NCI-H1417 treated with DMSO at 0.1 percent for 48 hours (cell line): ENCODE measurements around the gene BRD9.
"Not testable (repeated sequence)": the region's sequence is repeated elsewhere in the genome, so short reads cannot be mapped to it uniquely, and the experiment has no call there.

Source experiments
- DNase-seq: peaks from one replicate; lab custom pipeline; 2025; lab: John Stamatoyannopoulos, UW

Gene BRD9

DNA sequence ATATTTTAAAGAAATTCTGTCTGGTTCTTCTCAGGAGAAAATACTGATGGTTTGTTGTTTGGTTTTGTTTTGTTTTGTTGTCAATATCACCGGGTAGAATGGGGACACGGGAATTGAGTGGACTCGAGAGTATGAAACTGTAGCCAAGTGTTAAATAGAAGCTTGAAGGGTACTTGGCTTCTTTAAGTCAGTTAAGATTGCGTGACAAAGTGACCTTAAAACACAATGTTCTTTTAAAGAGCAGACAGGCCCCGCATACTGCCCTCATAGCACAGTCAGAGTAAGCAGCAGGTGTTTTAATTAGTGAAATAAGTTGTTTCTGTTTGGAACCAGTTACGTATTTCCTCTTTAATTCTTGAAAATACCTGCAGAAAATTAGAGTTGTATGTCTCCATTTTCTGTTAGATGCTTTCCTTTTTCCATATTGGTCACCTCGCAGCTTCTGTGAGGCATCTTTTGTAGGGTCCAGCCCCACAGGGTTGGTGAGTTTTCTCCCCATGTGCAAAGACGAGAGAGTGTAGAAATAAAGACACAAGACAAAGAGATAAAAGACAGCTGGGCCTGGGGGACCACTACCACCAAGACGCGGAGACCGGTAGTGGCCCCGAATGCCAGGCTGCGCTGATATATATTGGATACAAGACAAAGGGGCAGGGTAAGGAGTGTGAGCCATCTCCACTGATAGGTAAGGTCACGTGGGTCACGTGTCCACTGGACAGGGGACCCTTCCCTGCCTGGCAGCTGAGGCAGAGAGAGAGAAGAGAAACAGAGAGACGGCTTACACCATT, 9.7 kb upstream of the BRD9 start:
- no peak for DNase-seq

DNA sequence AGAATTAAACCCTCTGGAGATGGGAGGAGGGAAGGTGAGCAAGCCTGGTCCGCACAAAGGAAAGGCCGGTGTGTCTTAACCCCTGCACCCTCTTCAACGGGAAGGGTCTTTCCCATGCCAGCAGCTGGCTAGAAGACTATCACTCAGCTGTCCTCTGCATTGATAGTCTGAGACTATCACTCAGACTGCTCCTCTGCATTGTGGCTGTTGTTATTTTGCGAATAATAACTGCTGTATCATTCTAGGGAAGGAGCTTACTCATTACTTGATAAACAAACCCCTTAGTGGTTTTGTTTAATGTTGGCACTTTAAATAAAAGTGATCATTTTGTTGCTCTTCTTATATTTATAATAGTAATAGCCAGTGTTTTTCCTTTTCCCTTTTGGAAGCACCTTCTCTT, 8.2 kb upstream of the BRD9 start:
- DNase-seq, result no peak

DNA sequence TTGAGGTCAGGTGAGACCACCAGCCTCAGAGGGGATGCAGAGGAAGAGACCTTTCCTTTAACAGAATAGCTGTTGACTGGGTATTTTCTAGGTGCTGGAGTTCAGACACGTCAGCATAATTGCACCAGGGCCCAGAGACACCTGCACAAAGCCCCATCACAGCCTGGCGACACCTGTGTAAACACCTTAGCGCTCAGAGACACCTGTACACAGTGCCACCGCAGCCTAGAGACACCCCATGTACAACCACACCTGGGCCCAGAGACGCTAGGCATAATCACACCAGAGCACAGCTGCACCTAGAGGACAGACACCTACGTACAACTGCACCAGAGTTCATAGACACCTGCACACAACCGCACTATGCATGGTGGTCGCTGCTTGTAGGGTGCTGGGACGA, 1.1 kb upstream of the BRD9 start:
- DNase-seq, result no peak

DNA sequence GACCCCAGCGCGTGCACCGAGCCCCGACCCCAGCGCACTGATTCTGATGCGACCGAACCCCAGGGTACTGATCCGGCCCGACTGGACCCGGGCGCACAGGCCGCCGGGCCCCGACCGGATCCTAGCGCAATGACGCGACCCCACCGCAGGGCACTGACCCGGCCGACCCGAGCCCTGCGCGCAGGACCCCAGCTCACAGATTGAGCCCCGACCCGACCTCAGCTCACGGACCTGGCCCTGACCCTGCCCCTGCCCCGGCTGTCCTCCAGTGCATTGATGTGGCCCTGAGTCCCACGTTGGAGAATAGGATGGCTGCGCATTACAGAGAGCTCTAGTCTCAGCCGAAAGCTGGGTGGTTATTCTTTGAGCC, 521 bp upstream of the BRD9 start:
- DNase-seq, result no peak

DNA sequence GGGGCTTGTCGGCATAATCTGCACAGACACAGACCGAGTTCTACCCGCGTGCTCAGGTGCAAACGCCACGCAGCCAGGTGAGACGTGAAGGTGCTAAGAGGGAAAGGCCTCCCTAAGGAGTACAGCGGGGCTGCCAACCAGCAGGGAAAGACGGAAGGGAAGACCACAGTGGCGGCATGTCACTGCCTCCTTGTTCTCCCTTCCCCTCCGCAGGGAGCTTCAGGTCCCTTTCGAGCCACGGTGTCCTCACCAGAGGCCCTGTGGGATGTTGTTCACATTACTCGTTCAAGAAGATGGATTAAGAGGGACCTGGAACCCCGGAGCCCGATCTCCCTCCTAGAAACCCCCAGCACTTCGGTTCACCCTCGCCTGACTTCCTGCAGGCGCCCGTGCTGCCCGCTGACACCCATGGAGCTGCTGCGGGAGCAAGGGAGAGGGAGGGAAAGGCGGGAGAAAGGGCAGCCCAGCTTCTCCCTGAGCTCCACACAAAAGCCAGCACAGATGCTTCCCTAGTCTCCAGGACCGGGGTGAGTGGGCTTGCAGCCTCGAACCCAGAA, 686 bp downstream of the BRD9 start:
- no peak for DNase-seq

DNA sequence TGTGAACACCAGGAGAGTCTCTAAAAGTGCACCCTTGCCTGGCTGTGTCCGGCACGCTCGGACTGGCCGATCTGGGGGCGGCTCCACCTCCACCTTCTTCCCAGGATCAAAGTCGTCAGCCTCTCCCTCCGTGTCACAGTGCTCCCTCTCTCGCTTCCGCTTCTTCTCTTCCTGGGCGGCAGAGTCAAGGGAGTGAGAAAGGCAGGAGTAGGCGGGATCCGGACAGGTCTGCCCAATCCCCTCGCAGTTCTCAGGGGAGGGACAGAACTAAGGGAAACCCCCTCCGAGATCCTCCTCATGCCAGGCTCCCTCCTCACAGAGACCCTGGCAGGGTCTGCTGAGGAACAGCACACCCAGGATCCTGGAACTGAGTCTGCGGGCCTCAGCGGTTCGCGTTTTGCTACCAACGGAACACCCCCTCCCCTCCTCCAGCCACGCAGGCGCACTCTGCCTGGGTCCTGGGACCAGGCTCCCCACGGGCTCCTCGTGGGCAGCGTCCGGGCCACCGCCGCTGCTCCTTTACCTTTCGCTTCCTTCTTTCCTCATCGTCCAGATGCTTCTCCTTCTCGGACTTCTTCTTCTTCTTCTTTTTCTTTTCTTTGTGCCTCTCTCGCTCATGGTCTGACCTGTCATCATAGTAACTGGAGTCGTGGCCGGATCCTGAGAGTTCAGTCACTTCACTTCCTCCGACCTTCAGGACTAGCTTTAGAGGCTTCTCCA, 1.3 kb downstream of the BRD9 start:
- no peak for DNase-seq

DNA sequence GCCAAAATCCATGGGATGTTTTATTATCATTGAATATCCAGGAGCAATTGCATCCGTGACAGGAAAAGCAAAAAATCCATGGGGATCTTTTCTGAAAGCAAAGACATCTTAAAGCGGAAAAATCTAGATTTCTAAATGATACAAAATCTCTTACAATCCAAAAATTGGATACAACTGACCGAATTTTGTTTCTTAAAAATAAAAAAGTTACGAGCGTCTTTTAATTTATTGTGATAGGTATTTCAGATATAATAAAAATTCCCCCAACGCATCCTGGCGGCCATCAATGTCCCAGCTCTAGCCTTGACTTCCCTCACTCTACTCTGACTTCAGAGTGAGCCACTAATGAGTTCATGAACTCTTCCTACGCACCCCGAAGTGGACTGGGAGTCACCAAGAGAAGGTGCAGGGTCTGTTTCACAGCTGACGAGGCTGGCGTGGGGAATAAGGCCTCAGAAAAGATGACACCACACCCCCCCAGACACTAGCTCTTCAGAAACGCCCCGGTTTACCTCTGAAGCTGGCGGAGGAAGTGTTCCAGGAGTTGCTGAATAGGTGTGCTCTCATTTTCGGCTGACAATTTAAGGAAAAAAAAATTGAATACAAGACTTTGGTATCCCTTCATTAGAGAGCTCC, 3.4 kb downstream of the BRD9 start:
- no peak for DNase-seq

DNA sequence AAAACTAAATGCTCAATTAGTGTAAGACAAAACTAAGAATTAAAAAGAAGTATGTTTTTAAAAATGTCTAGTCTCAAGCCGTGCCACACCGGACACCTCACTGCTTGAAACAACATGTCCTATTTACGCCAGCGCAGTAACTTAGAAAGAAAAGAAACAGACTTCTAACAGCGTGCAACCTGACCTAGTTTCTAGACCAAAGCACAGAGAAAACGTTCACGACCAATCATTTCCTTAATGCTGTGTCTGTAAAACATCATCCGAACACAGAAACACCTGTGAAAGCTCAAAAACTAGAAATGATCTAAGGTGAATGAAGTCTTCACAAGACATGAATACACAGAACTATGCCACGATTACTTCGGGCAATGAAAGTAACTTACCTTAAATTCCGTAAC, 4.0 kb downstream of the BRD9 start:
- DNase-seq, result no peak

DNA sequence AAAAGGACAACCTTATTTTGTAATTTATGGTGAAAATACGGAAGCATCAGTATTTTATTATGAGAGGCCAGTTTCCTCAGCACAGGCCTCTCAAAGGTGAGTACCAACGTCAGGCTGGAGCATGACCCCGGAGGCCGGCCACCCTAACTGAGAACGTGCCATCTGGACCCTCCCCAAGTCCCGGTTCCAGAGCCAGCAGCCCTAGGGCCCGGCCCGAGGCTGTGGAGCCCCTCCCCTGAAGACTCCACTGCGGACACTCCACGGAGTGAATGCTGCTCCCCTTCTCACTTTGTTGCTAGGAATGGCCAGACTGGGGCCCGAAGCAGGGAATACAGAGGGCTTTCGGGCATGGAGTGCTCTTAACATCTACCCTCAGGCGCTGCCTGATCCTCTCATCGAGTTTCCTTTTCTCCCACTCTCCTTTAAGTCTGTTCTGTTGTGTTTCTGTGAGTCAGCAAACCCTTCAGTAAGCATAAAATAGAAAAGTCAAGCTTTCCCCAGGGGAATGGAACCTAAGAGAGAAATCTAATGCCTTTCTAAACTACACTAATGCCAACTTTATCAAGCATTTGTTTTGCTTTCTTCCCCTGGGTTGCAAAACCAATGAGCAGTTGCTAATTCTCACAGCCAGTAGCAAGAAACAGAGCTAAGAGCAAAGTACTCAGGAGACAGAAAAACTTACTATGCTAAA, 4.5 kb downstream of the BRD9 start:
- DNase-seq, result no peak

DNA sequence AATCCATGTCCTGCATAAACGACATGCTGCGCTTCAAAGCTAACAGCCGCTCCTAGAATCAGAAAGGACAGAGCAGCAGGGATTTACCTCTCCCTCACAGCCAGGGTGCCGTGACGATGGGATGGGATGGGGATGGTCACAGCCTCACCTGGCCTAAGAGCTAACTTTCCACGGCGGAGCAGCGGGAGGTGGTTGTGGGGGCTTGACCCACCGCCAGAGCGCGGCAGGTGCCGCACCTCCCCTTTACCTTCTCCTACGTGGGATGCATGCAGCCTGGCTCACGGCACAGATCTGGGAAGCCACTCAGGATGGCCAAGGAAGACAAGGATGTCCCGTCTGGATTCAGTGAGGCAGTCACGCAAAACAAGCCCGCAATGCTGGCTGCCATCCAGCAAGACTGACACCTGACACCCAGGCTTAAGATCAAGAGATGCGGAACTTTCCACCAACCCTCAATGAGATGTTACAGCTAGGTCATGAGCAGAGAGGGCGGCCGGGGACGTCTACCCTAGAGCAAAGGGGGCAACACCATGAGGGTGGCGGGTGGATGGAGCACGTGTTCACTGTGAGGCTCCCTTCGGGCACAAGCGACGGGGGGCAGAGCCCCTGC, 5.8 kb downstream of the BRD9 start:
- DNase-seq, result no peak

DNA sequence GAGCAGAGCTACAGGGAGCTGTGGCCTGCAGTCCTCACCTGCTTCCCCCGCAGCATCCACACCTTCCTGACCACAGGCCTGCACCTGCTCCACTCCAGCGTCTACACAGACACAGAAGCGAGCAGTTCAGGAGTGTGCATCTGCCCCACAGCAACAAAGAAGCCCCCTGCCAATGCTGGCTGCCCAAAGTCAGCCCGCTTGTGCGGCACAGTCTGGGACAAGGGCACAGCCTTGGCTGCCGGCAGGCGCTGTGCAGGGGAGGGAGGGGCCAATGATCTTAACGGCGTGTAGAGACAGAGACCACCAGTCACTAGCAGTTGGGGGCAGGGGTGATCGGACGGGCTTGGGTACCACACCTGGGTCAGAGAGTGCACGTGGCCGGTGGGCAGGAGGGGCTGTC, 6.6 kb downstream of the BRD9 start:
- DNase-seq, result no peak

DNA sequence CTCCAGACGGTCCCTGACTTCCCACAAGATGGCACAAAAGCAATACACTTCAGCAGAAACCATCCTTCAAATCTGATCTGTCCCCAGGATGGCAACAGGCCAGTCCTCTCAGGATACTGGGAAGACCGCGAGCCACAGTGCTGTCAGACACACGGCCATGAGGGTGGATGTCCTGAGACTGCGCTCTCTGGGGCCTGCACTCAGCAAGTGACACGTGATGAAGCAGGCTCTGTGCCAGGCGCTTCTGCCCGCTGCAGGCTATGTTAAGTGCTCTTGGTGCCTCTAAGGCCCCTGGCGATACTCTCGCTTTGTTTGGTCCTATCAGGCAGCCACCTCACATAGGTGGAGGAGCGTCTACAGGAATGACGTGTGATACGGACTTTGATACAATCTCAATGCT, 7.1 kb downstream of the BRD9 start:
- no peak for DNase-seq

DNA sequence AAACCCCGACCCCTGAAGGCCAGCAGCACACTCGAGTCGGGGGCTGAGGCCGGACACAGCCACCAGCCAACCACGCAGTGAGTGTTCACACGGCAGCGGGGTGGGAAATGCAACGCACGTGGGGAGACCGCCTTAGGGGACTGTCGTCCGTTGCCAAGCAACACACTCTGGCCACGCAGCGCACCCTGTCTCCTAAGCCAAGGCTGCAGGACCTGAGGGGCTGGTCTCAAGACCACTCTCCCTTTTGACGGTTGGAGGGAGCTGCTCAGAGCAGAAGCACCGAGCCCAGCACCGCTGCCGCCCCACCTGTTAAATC, 7.5 kb downstream of the BRD9 start:
- DNase-seq, result no peak

DNA sequence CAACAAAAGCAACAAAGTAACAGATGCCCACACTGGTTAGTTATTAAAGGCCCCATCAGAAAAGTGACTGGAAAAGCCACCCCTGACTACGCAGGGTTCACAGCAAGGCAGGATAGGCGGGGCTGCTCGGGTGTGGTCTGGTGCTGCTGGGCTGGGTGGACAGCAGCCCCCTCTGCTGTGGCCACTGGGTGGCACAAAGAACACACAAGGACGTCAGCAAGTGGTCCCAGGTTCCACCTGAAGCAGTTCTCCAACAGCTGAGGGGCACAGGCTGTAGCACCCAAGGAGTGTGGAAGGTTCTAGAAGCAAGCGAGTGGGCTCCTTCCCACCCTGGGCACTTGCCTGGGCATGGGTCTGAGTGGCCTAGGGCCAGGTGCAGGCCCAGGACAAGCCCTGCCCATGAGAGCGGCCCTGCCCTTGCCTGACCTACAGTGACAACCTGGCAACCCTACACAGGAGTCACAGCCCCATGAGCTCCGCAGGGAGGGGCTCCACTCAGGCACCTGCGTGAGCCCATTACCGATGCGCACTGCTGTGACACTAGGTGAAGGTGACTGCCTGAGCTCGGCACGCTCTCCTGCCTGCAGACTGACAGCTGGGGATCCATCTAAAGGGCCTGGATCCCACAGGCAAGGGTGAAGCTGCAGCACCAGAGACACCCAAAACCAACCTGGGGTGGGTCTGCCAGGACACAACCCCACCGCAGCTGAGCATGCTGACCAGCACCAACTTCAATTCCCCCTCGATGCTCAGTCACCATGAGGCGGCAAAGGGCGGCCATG, 8.1 kb downstream of the BRD9 start:
- DNase-seq, result no peak

DNA sequence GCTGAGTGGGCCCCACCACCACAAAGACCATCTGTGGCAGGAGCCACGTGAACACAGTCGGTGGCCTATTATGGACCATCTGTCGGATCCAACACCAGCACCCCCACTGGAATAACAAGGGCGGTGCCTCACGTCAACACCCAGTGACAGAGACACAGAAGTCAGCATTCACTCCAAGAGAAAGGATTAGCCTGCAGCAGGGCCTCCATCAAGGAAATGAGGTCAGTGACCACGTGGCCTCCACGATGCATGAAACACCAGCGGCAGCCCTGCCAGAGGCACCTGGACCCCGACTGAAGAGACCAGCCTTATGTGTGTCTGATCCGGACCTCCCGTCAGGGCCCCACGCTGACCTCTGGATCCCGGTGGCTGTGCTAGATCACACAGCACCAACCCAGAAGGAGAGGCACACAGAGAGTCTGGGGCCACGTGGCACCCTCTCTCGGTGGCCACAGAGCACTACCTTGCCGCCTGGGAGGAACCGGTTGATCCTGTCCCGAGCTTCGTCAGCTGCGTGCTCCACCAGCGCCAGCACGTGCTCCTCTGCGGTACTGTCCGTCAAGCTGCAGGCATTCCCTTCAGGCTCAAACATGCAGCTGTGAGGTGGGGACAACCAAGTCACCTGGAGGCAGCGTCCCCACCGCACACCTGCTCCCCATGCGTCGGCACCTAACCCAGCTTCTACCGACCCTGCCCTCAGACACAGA, 9.0 kb downstream of the BRD9 start:
- no peak for DNase-seq

DNA sequence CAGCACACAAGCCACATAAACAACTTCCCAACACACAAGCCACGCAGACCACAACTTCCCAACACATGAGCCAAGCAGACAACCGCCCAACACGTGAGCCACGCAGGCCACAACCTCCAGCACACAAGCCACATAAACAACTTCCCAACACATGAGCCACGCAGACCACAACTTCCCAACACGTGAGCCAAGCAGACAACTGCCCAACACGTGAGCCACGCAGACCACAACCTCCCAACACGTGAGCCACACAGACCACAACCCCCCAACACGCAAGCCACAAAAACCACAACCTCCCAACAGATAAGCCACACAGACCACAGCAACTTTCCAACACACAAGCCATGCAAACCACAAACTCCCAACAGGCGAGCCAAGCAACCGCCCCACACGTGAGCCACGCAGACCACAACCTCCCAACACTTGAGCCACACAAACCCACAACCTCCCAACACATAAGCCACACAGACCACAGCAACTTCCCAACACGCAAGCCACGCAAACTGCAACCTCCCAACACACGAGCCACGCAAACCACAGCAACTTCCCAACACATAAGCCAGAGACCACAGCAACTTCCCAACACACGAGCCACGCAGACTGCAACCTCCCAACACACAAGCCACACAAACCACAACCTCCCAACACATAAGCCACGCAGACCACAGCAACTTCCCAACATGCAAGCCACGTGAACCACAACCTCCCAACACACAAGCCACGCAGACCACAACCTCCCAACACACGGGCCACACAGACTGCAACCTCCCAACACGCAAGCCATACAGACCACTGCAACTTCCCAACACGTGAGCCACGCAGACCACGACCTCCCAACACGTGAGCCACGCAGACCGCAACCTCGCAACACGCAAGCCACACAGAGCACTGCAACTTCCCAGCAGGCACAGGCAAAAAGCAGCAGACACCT, 10.1 kb downstream of the BRD9 start:
- no peak for DNase-seq

DNA sequence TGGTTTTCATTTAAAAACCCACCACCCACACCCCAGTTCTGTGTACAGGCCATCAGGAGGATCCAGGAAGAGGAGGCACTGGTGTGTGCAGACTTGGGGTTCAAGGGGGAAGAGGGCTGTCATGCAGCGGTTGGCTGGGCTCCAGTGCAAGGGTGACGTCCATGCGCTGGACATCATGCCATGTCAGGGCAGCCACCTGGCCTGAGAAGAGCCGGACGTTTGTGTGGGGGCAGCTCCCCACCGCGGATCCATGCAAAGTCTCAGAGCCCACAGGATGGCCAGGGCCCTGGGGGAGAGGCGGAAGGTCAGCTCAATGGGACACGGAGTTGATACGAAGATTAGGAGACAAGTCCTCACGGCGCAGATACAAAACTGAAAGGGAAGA, 11.1 kb downstream of the BRD9 start:
- no peak for DNase-seq

DNA sequence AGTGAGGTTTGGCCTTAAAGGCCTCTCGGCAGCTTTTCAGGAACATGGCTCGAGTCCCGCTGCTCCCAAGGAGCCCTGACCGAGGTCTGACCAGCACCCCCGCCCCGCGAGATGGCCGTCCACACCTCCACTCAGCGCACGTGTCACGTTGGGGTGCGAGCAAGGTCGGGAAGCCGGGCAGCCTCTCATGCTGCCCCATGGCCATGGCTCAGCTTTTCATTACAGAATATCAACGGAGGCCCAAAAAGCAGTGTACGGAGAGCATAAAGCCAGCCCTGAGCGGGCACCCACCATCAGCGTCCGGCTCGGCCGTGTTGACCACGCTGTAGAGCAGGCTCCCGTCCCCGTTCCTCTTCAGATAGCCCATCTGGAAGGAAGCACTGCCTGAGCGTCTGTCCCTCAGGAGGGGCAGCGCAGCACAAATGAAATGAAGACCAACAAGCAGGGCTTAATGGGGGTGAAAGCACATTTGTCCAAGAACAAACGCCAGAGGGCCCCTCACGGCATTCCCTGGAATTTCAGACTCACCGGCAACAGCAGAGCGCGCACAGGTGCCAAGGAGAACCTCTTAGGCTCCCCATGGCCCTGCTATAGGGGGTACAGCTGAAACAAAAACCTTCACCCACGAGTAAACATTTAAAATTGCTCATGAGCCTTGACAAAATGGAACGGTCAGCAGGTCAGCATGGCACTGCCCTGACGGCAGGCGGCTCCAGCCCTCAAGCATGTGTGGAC, 11.6 kb downstream of the BRD9 start:
- DNase-seq, result no peak

DNA sequence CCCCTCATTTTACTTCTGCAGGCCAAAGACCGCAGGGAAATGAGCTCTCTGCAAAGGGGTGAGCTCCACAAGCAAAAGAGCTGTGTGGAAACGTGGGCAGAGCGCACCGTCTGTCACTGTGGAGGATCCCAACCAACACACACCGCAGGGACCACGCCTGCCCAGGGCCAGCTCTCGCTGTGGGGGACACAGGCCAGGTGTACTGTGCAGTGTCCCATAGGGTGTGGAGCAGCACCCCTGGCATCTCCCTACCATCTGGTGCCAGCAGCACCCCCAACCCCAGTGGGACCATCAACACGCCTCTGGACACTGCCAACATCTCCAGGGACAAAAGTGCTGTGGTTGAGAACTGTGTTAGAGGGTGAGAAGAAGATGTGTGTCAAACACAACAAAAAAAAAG, 13.9 kb downstream of the BRD9 start:
- DNase-seq, result not testable (repeated sequence)
